ENCODE data around the gene COQ8B. TPM values are rescaled to one million over a fixed set of nuclear protein-coding genes. Genes with fewer than 3 reads are reported as not detected.
A peak's percentile ranks its signal among the peaks of the same experiment; 100 is the strongest.

COQ8B gene
- total and polyA plus RNA-seq, 2 of the 4 experiments (the other 2 are of a cell fraction): 14.9 to 23.2 TPM

GRCh38 chr19:40685016-40685526 is 31.6 kb downstream of the COQ8B start:
- no peak overlapping the region for H3K9ac ChIP-seq (ENCODE audit: low read depth, low read length)
- H3K56ac ChIP-seq (ENCODE audit: extremely low read depth, insufficient read depth, low read length): no peak overlapping the region
- POLR2A ChIA-PET (ENCODE audit: unreplicated experiment): no interaction called here
- dilution Hi-C loops (cut with HindIII; ENCODE audit: low sequenced_read_pairs, unreplicated experiment): no loop called here
- intact Hi-C loops (cut with micrococcal nuclease): no loop called here
- WGBS, 2 experiments (ENCODE audit: extremely low coverage in 2 of 2, insufficient read length in 1 of 2): 83% methylated on average over 3 of the region's 3 CpGs; no CpG with 5 or more reads in 1 of the 2 experiments
- H3K27me3 ChIP-seq (ENCODE audit: control insufficient read depth, insufficient read depth, low read length): no peaks in the 10 kb centered on the region
- BruUV-seq (replicated peaks): no TSS peak
- H3K79me1 ChIP-seq (ENCODE audit: low read depth in 1 of 2, low read length in 2 of 2): peaks cover 35 to 77% of the 10 kb centered on the region in 2 experiments
- in situ Hi-C loops (cut with MboI; ENCODE audit: low sequenced_read_pairs): no loop called here
- no peak overlapping the region for H3K4me3 ChIP-seq (ENCODE audit: insufficient read depth, low read depth, low read length)
- no peak overlapping the region for H2BK15ac ChIP-seq (ENCODE audit: low read depth, low read length)
- H3K9me1 ChIP-seq (ENCODE audit: insufficient read depth, low read length): peaks cover 29% of the 10 kb centered on the region
- H3K4ac ChIP-seq (ENCODE audit: low read depth, low read length): no peak overlapping the region
- no peak overlapping the region for H2BK120ac ChIP-seq (ENCODE audit: low read depth, low read length)
- no peak for DNase-seq
- peaks cover 45% of the 10 kb centered on the region for H4K20me1 ChIP-seq (ENCODE audit: insufficient read depth, low read length)
- H3K18ac ChIP-seq (ENCODE audit: low read depth, low read length): no peak overlapping the region
- H4K91ac ChIP-seq (ENCODE audit: insufficient read depth, low read depth, low read length): no peak overlapping the region
- H2AK9ac ChIP-seq (replicated peaks; ENCODE audit: low read depth, low read length, poor library complexity): peak overlapping the region; percentile 30
- H2AK5ac ChIP-seq (ENCODE audit: low read depth, low read length): no peak overlapping the region
- H4K8ac ChIP-seq (ENCODE audit: low read depth in 2 of 2, low read length in 2 of 2): no peak overlapping the region
- H4K5ac ChIP-seq (ENCODE audit: low read depth, low read length): no peak overlapping the region
- H3K27ac ChIP-seq (ENCODE audit: insufficient read depth, low read length): no peak overlapping the region
- CTCF ChIA-PET: no interaction called here
- no peak overlapping the region for H3K14ac ChIP-seq (replicated peaks; ENCODE audit: low read depth, low read length)
- ATAC-seq (ENCODE audit: low read depth): no peak
- H3K4me1 ChIP-seq (ENCODE audit: control insufficient read depth, insufficient read depth, low read length): peaks cover 12% of the 10 kb centered on the region
- H3K9me3 ChIP-seq (ENCODE audit: control insufficient read depth, insufficient read depth, low read length): no peaks in the 10 kb centered on the region
- H2BK20ac ChIP-seq (ENCODE audit: low read depth, low read length): no peak overlapping the region
- H3K23ac ChIP-seq (ENCODE audit: low read depth, low read length): no peak overlapping the region
- H2BK5ac ChIP-seq (ENCODE audit: low read depth, low read length, poor library complexity, severe bottlenecking): no peak overlapping the region
- no peak overlapping the region for H2AFZ ChIP-seq (replicated peaks; ENCODE audit: low read length, poor library complexity)
- TF ChIP-seq RCOR1 (IDR thresholded peaks at IDR 0.05; ENCODE audit: insufficient replicate concordance, low read length): no peak
- TF ChIP-seq MXI1 (IDR thresholded peaks at IDR 0.05; ENCODE audit: borderline replicate concordance, low read depth, low read length): no peak
- TF ChIP-seq RAD21 (IDR thresholded peaks at IDR 0.05; ENCODE audit: low read length): no peak
- no peak for TF ChIP-seq CEBPB (IDR thresholded peaks at IDR 0.05; ENCODE audit: low read depth, low read length)
- TF ChIP-seq USF2 (IDR thresholded peaks at IDR 0.05; ENCODE audit: low read depth, low read length): no peak
- no peak for TF ChIP-seq ELK1 (IDR thresholded peaks at IDR 0.05; ENCODE audit: borderline replicate concordance, low read depth, low read length)
- no peak for TF ChIP-seq POLR2A (IDR thresholded peaks at IDR 0.05; ENCODE audit: low read depth, low read length)
- TF ChIP-seq NFE2L2 (IDR thresholded peaks at IDR 0.05; ENCODE audit: low read depth, low read length): no peak
- TF ChIP-seq SMC3 (IDR thresholded peaks at IDR 0.05; ENCODE audit: low read depth, low read length): no peak
- no peak for TF ChIP-seq MAZ (IDR thresholded peaks at IDR 0.05; ENCODE audit: borderline replicate concordance, low read depth, low read length)
- no peak for TF ChIP-seq CTCF (conservative IDR thresholded peaks at IDR 0.05; ENCODE audit: low read depth, low read length)
- TF ChIP-seq BHLHE40 (IDR thresholded peaks at IDR 0.05; ENCODE audit: low read depth, low read length): no peak
- TF ChIP-seq FOS (IDR thresholded peaks at IDR 0.05; ENCODE audit: low read depth, low read length): no peak
- no peak for TF ChIP-seq RFX5 (IDR thresholded peaks at IDR 0.05; ENCODE audit: low read depth, low read length)
- TF ChIP-seq MAFK (IDR thresholded peaks at IDR 0.05; ENCODE audit: low read depth, low read length): no peak
- peaks cover 53% of the 10 kb centered on the region for H3K36me3 ChIP-seq (ENCODE audit: control insufficient read depth, insufficient read depth, low read length)
- no peak overlapping the region for H3K4me2 ChIP-seq (ENCODE audit: low read depth, low read length)

Data from IMR-90 (cell line).